ENCODE data around the gene KRTAP19-7. TPM values are rescaled to one million over a fixed set of nuclear protein-coding genes. Genes with fewer than 3 reads are reported as not detected.

KRTAP19-7 gene
- total RNA-seq, 1 experiment from 2014 or later = not detected

GRCh38 chr21:30515681-30516080 lies 45.4 kb downstream of the KRTAP19-7 start:
- intact Hi-C loops (cut with micrococcal nuclease) = no loop called here
- Histone ChIP-seq H3K9me2 (replicated peaks; ENCODE audit: low read length) (no peaks in the 10 kb centered on the region), H2AFZ (ENCODE audit: low read length) (no peak overlapping the region), H3K79me2 (ENCODE audit: low read length) (no peaks in the 10 kb centered on the region), H3K36me3 (ENCODE audit: low read depth, low read length) (no peaks in the 10 kb centered on the region), H3K4me3 (ENCODE audit: low read length) (no peak overlapping the region), H3K9me3 (ENCODE audit: low read length) (no peaks in the 10 kb centered on the region), H3F3A (ENCODE audit: low read length, unreplicated experiment) (no peaks in the 10 kb centered on the region), H3K4me2 (ENCODE audit: low read length) (no peak overlapping the region), H3K4me1 (ENCODE audit: insufficient read depth, low read length) (no peaks in the 10 kb centered on the region), H3K9ac (ENCODE audit: low read length) (no peak overlapping the region), H3K27ac (ENCODE audit: low read length) (no peak overlapping the region), H4K20me1 (ENCODE audit: low read length) (no peaks in the 10 kb centered on the region), H3K27me3 (ENCODE audit: low read length) (no peaks in the 10 kb centered on the region)
- ChIA-PET CTCF (no interaction called here), POLR2A (ENCODE audit: unreplicated experiment) (no interaction called here)
- TF ChIP-seq EZH2phosphoT487 (IDR thresholded peaks at IDR 0.05; ENCODE audit: borderline replicate concordance, low read length) (no peak), CTCF (conservative IDR thresholded peaks at IDR 0.05; ENCODE audit: low read depth, low read length) (no peak), EZH2 (IDR thresholded peaks at IDR 0.05; ENCODE audit: low read length, unreplicated experiment) (no peak)
- ATAC-seq (no peak), DNase-seq (no peak)
- BruUV-seq (replicated peaks) = no TSS peak

Other genes starting within 250 kb of the KRTAP19-7 start
- gene KRTAP26-1, start 241.0 kb downstream of the KRTAP19-7 start, total RNA-seq (2014; rRNA removed) = not detected in 2 replicates
- gene KRTAP27-1, start 223.6 kb downstream of the KRTAP19-7 start, total RNA-seq (2014; rRNA removed) = not detected in 2 replicates
- gene KRTAP23-1, start 212.7 kb downstream of the KRTAP19-7 start, total RNA-seq (2014; rRNA removed) = not detected in 2 replicates
- gene KRTAP13-2, start 189.0 kb downstream of the KRTAP19-7 start, total RNA-seq (2014; rRNA removed) = not detected in 2 replicates
- gene KRTAP13-1, start 165.3 kb downstream of the KRTAP19-7 start, total RNA-seq (2014; rRNA removed) = not detected in 2 replicates
- not detected in 2 replicates for gene KRTAP13-3, start 135.4 kb downstream of the KRTAP19-7 start, total RNA-seq (2014; rRNA removed)
- not detected in 2 replicates for gene KRTAP13-4, start 131.1 kb downstream of the KRTAP19-7 start, total RNA-seq (2014; rRNA removed)
- not detected in 2 replicates for gene KRTAP15-1, start 121.0 kb downstream of the KRTAP19-7 start, total RNA-seq (2014; rRNA removed)
- gene KRTAP19-1, start 80.9 kb downstream of the KRTAP19-7 start, total RNA-seq (2014; rRNA removed) = not detected in 2 replicates
- gene KRTAP19-2, start 73.9 kb downstream of the KRTAP19-7 start, total RNA-seq (2014; rRNA removed) = not detected in 2 replicates
- gene KRTAP19-3, start 69.3 kb downstream of the KRTAP19-7 start, total RNA-seq (2014; rRNA removed) = not detected in 2 replicates
- gene KRTAP19-4, start 64.1 kb downstream of the KRTAP19-7 start, total RNA-seq (2014; rRNA removed) = not detected in 2 replicates
- not detected in 2 replicates for gene KRTAP19-5, start 59.2 kb downstream of the KRTAP19-7 start, total RNA-seq (2014; rRNA removed)
- not detected in 2 replicates for gene KRTAP19-6, start 19.4 kb downstream of the KRTAP19-7 start, total RNA-seq (2014; rRNA removed)
- gene KRTAP22-2, start 29.1 kb upstream of the KRTAP19-7 start, total RNA-seq (2014; rRNA removed) = not detected in 2 replicates
- not detected in 2 replicates for gene KRTAP6-3, start 31.1 kb upstream of the KRTAP19-7 start, total RNA-seq (2014; rRNA removed)
- gene KRTAP6-2, start 37.6 kb upstream of the KRTAP19-7 start, total RNA-seq (2014; rRNA removed) = not detected in 2 replicates
- gene KRTAP22-1, start 39.8 kb upstream of the KRTAP19-7 start, total RNA-seq (2014; rRNA removed) = not detected in 2 replicates
- not detected in 2 replicates for gene KRTAP6-1, start 52.6 kb upstream of the KRTAP19-7 start, total RNA-seq (2014; rRNA removed)
- gene KRTAP20-1, start 55.1 kb upstream of the KRTAP19-7 start, total RNA-seq (2014; rRNA removed) = not detected in 2 replicates
- gene KRTAP20-4, start 59.3 kb upstream of the KRTAP19-7 start, total RNA-seq (2014; rRNA removed) = not detected in 2 replicates
- 0.51 TPM in 1 of 2 replicates, not detected in the other for gene KRTAP20-2, start 73.9 kb upstream of the KRTAP19-7 start, total RNA-seq (2014; rRNA removed)
- not detected in 2 replicates for gene KRTAP20-3, start 81.5 kb upstream of the KRTAP19-7 start, total RNA-seq (2014; rRNA removed)
- gene KRTAP21-3, start 157.5 kb upstream of the KRTAP19-7 start, total RNA-seq (2014; rRNA removed) = not detected in 2 replicates
- not detected in 2 replicates for gene KRTAP21-2, start 185.9 kb upstream of the KRTAP19-7 start, total RNA-seq (2014; rRNA removed)
- gene KRTAP21-1, start 194.1 kb upstream of the KRTAP19-7 start, total RNA-seq (2014; rRNA removed) = not detected in 2 replicates